IMR-90 (cell line): Measurements from ENCODE around the gene RLN3. TPM values are rescaled to one million over a fixed set of nuclear protein-coding genes. Genes with fewer than 3 reads are reported as not detected.

Source experiments
- ATAC-seq: fragments of 200-7000 bp; cut with Tn5 transposase; 2 replicates; pipeline ENCODE4 v1.9.1; 2020; ENCODE audit warnings: low read depth, mild to moderate bottlenecking, moderate library complexity
- BruUV-seq: library from RNA; stranded (reverse); fragments of 400-500 nt; replicated peaks from 2 replicates; lab custom pipeline; 2021; lab: Mats Ljungman, UMichigan
- CTCF ChIA-PET: fragments of 300-600 bp; formaldehyde crosslinking; extraction: SDS; loops from one replicate; lab custom pipeline; 2021; ENCODE audit warnings: antibody characterized with exemption; lab: Yijun Ruan, JAX
- POLR2A ChIA-PET: fragments of 300-600 bp; sonication (Branson Sonifier 250); formaldehyde crosslinking; loops from one replicate; lab custom pipeline; 2022; ENCODE audit warnings: antibody characterized with exemption; ENCODE audit not compliant: unreplicated experiment; lab: Charles Lee
- DNase-seq: peaks from one replicate; pipeline ENCODE4 v3.0.0; 2013
- H2AFZ ChIP-seq: replicated peaks from 2 replicates; pipeline ENCODE3; 2013; ENCODE audit warnings: low read length, mild to moderate bottlenecking; ENCODE audit not compliant: poor library complexity
- H2AK5ac ChIP-seq: 2 replicates; pipeline ENCODE4 v1.6.1; 2013; ENCODE audit warnings: low read depth, low read length, inconsistent platforms
- H2AK9ac ChIP-seq: replicated peaks from 2 replicates; pipeline ENCODE3; 2013; ENCODE audit warnings: mild to moderate bottlenecking, low read depth, low read length, moderate library complexity; ENCODE audit not compliant: poor library complexity
- H2BK120ac ChIP-seq: 2 replicates; pipeline ENCODE4 v1.6.1; 2013; ENCODE audit warnings: low read depth, low read length, inconsistent platforms
- H2BK15ac ChIP-seq: 3 replicates; pipeline ENCODE4 v1.6.1; 2013; ENCODE audit warnings: low read depth, low read length, inconsistent platforms
- H2BK20ac ChIP-seq: 2 replicates; pipeline ENCODE4 v1.6.1; 2013; ENCODE audit warnings: low read depth, mild to moderate bottlenecking, inconsistent platforms, low read length, moderate library complexity
- H2BK5ac ChIP-seq: 2 replicates; pipeline ENCODE4 v1.6.1; 2013; ENCODE audit warnings: mild to moderate bottlenecking, low read depth, low read length, inconsistent platforms; ENCODE audit not compliant: poor library complexity, severe bottlenecking
- H3K14ac ChIP-seq: replicated peaks from 2 replicates; pipeline ENCODE4 v1.6.1; 2013; ENCODE audit warnings: low read depth, low read length, inconsistent platforms
- H3K18ac ChIP-seq: 2 replicates; pipeline ENCODE4 v1.6.1; 2013; ENCODE audit warnings: low read depth, low read length, control low read depth
- H3K23ac ChIP-seq: 2 replicates; pipeline ENCODE4 v1.6.1; 2013; ENCODE audit warnings: low read depth, low read length, inconsistent platforms
- H3K27ac ChIP-seq: 2 replicates; pipeline ENCODE4 v1.5.1; 2013; ENCODE audit warnings: mild to moderate bottlenecking, control low read depth, low read length; ENCODE audit not compliant: insufficient read depth
- H3K27me3 ChIP-seq: 2 replicates; pipeline ENCODE4 v1.6.1; 2013; ENCODE audit warnings: low read length; ENCODE audit not compliant: control insufficient read depth, insufficient read depth
- H3K36me3 ChIP-seq: 2 replicates; pipeline ENCODE4 v1.6.1; 2013; ENCODE audit warnings: low read length, mixed read lengths; ENCODE audit not compliant: control insufficient read depth, insufficient read depth
- H3K4ac ChIP-seq: 2 replicates; pipeline ENCODE4 v1.6.1; 2013; ENCODE audit warnings: low read depth, low read length, inconsistent platforms
- H3K4me1 ChIP-seq: 2 replicates; pipeline ENCODE4 v1.6.1; 2013; ENCODE audit warnings: low read length, mixed read lengths; ENCODE audit not compliant: control insufficient read depth, insufficient read depth
- H3K4me2 ChIP-seq: 2 replicates; pipeline ENCODE4 v1.6.1; 2013; ENCODE audit warnings: low read depth, mild to moderate bottlenecking, control low read depth, low read length, moderate library complexity
- H3K4me3 ChIP-seq: 2 replicates; pipeline ENCODE4 v1.5.1; 2013; ENCODE audit warnings: low read depth, mild to moderate bottlenecking, control low read depth, low read length, moderate library complexity; ENCODE audit not compliant: insufficient read depth
- H3K56ac ChIP-seq: 2 replicates; pipeline ENCODE4 v1.6.1; 2013; ENCODE audit warnings: low read length, inconsistent platforms; ENCODE audit not compliant: insufficient read depth; ENCODE audit errors: extremely low read depth
- H3K79me1 ChIP-seq, 2 experiments: 2 replicates each; pipeline ENCODE4 v1.6.1; 2013; ENCODE audit warnings: low read length in 2 of 2, inconsistent platforms in 1 of 2, low read depth in 1 of 2
- H3K9ac ChIP-seq: 2 replicates; pipeline ENCODE4 v1.6.1; 2013; ENCODE audit warnings: low read depth, low read length, control low read depth
- H3K9me1 ChIP-seq: 2 replicates; pipeline ENCODE4 v1.6.1; 2013; ENCODE audit warnings: low read length, inconsistent platforms; ENCODE audit not compliant: insufficient read depth
- H3K9me3 ChIP-seq: 2 replicates; pipeline ENCODE4 v1.6.1; 2013; ENCODE audit warnings: low read length; ENCODE audit not compliant: control insufficient read depth, insufficient read depth
- H4K20me1 ChIP-seq: 2 replicates; pipeline ENCODE4 v1.6.1; 2013; ENCODE audit warnings: low read length, inconsistent platforms; ENCODE audit not compliant: insufficient read depth
- H4K5ac ChIP-seq: 2 replicates; pipeline ENCODE4 v1.6.1; 2013; ENCODE audit warnings: mild to moderate bottlenecking, low read depth, low read length, control low read depth
- H4K8ac ChIP-seq, 2 experiments: 2 replicates each; pipeline ENCODE4 v1.6.1; 2013; ENCODE audit warnings: low read depth in 2 of 2, low read length in 2 of 2, control low read depth in 1 of 2, inconsistent platforms in 1 of 2
- H4K91ac ChIP-seq: 2 replicates; pipeline ENCODE4 v1.6.1; 2013; ENCODE audit warnings: low read depth, low read length, inconsistent platforms; ENCODE audit not compliant: insufficient read depth
- BHLHE40 ChIP-seq: fragments of 150-350 bp; IDR thresholded peaks from 2 replicates; pipeline ENCODE4 v1.6.1; 2016; ENCODE audit warnings: mild to moderate bottlenecking, low read depth, low read length
- CEBPB ChIP-seq: IDR thresholded peaks from 2 replicates; pipeline ENCODE4 v1.6.1; 2012; ENCODE audit warnings: low read depth, low read length, improper control_type of control experiment
- CHD1 ChIP-seq: IDR thresholded peaks from 2 replicates; pipeline ENCODE4 v1.6.1; 2012; ENCODE audit warnings: low read depth, low read length, improper control_type of control experiment
- ELK1 ChIP-seq: fragments of 150-350 bp; IDR thresholded peaks from 2 replicates; pipeline ENCODE4 v1.6.1; 2016; ENCODE audit warnings: low read depth, mild to moderate bottlenecking, low read length, moderate library complexity, borderline replicate concordance
- MAZ ChIP-seq: IDR thresholded peaks from 2 replicates; pipeline ENCODE4 v1.6.1; 2012; ENCODE audit warnings: low read depth, mild to moderate bottlenecking, low read length, improper control_type of control experiment, moderate library complexity, borderline replicate concordance
- POLR2A ChIP-seq: IDR thresholded peaks from 2 replicates; pipeline ENCODE4 v1.6.1; 2012; ENCODE audit warnings: mild to moderate bottlenecking, low read depth, low read length
- WGBS, 2 experiments: methylation state at CpG; one replicate each; pipeline versions ENCODE4 v1.1.5 to v1.1.7; 2013; ENCODE audit warnings: missing lambda C conversion rate in 2 of 2; ENCODE audit not compliant: insufficient read length in 1 of 2; ENCODE audit errors: extremely low coverage in 2 of 2; 5-methylcytosine and 5-hydroxymethylcytosine counted together
- dilution Hi-C: fragments of 300-500 bp; cut with HindIII; formaldehyde crosslinking; loops from one replicate; pipeline ENCODE4 v1.14.3; 2018; ENCODE audit warnings: low sequenced_read_pairs; ENCODE audit not compliant: unreplicated experiment
- in situ Hi-C: fragments of 300-500 bp; cut with MboI; formaldehyde crosslinking; loops from 3 replicates; pipeline ENCODE4 v1.14.3; 2019; ENCODE audit warnings: low sequenced_read_pairs, inconsistent platforms, mixed read lengths
- intact Hi-C: fragments of 100-400 bp; cut with micrococcal nuclease; formaldehyde crosslinking; loops from 2 replicates; pipeline ENCODE4 v1.10.0; 2022
- polyA plus RNA-seq, 3 experiments: library from polyadenylated mRNA; depleted of rRNA; stranded (reverse); fragments of >200 nt; gene quantifications; 2 replicates each; pipeline ENCODE4 v1.2.3, GENCODE V29; 2012; ENCODE audit warnings: low replicate concordance in 1 of 3
- total RNA-seq: library from RNA; depleted of rRNA; stranded (reverse); fragments of >200 nt; gene quantifications from 2 replicates; pipeline ENCODE4 v1.2.3, GENCODE V29; 2012

RLN3 gene
- total and polyA plus RNA-seq, 2 of the 4 experiments (the other 2 are of a cell fraction), result not detected

DNA sequence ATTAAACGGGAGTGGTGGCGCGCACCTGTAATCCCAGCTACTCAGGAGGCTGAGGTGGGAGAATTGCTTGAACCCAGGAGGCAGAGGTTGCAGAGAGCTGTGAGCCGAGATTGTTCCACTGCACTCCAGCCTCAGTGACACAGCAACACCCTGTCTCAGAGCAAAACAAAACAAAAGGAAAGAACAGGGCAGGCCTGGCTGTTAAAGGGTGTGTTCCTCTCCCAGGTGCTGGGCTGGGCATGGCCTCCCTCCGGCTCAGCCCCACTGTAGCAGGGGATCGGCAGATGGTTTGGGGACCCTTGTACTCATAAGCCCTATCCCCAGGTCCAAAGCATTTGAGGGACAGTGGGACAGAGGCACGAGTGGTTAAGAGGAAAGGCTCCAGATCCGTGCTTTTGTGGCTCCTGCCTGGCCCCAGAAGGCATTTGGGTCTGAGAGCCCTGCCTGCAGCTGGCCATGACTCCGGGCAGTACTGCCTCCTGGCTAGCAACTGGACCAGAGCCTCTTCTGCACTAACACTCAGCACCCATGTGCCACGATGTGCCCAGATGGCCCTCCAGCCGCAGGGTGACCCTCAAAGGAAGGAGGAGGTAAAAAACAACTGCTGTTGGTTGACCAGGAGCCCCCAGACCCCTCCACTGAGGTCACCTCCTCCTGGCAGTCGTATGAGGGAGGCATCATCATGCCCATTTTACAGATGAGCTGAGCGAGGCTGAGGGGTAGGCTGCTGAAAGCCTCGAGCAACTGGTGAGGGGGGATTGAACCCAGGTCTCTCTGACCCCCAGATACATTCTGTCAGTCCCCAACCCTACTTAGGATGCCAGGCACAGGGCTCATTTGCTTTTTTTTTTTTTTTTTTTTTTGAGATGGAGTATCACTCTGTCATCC lies 31.8 kb upstream of the RLN3 start (continued):
- no peak for TF ChIP-seq ELK1

- H3K79me1 ChIP-seq, result peaks cover 19 to 51% of the 10 kb centered on the region in 2 experiments
- DNase-seq (no peak), ATAC-seq (no peak)
- no peak overlapping the region for H3K23ac ChIP-seq
- H3K27ac ChIP-seq, result no peak overlapping the region
- H3K18ac ChIP-seq, result no peak overlapping the region
- peaks cover 5% of the 10 kb centered on the region; the same call in 1 of the 2 replicates for H3K9me1 ChIP-seq
- H2BK120ac ChIP-seq, result no peak overlapping the region
- H3K4me1 ChIP-seq, result no peaks in the 10 kb centered on the region
- H3K56ac ChIP-seq, result no peak overlapping the region
- H3K4ac ChIP-seq, result no peak overlapping the region
- H4K5ac ChIP-seq, result no peak overlapping the region
- no peak overlapping the region for H2AK5ac ChIP-seq
- H3K4me3 ChIP-seq, result no peak overlapping the region
- no peaks in the 10 kb centered on the region for H3K27me3 ChIP-seq
- no peak overlapping the region for H4K91ac ChIP-seq
- intact Hi-C loops, result no loop called here
- H2BK5ac ChIP-seq, result no peak overlapping the region
- H4K8ac ChIP-seq, result no peak overlapping the region
- no peak overlapping the region for H2BK15ac ChIP-seq
- H3K36me3 ChIP-seq, result peaks cover 13% of the 10 kb centered on the region
- dilution Hi-C loops, result no loop called here
- no peak overlapping the region for H2BK20ac ChIP-seq
- H3K9ac ChIP-seq, result no peak overlapping the region
- in situ Hi-C loops, result no loop called here
- no peak overlapping the region for H3K4me2 ChIP-seq
- BruUV-seq, result no TSS peak
- H4K20me1 ChIP-seq, result peaks cover 5% of the 10 kb centered on the region; the same call in 1 of the 2 replicates
- no peak overlapping the region for H2AFZ ChIP-seq
- H3K14ac ChIP-seq, result no peak overlapping the region
- peaks cover 10% of the 10 kb centered on the region for H3K9me3 ChIP-seq
- no peak overlapping the region for H2AK9ac ChIP-seq
- CTCF ChIA-PET, result no interaction called here
- POLR2A ChIA-PET, result no interaction called here
- no peak for TF ChIP-seq CHD1
- no peak for TF ChIP-seq MAZ
- no peak for TF ChIP-seq POLR2A
- TF ChIP-seq BHLHE40, result no peak
- no peak for TF ChIP-seq CEBPB
- WGBS, 2 experiments, result 91% methylated on average over 17 of the region's 22 CpGs; no CpG with 5 or more reads in 1 of the 2 experiments
Measured at GRCh38 chr19:13996928-13997630, 30.9 kb upstream of the RLN3 start.
